GM19023 (cell line): ENCODE measurements around the gene ALOX12B.
"Not testable (repeated sequence)": the region's sequence is repeated elsewhere in the genome, so short reads cannot be mapped to it uniquely, and the experiment has no call there.

Experiments
- ATAC-seq: cut with Tn5 transposase; IDR thresholded peaks from one replicate; pipeline ENCODE4 v1.9.1; 2021; ENCODE audit warnings: mild to moderate bottlenecking, moderate library complexity; ENCODE audit not compliant: unreplicated experiment

Gene ALOX12B

GRCh38 chr17:8067806-8068205 lies 19.7 kb downstream of the ALOX12B start:
- no peak for ATAC-seq

- no peak for ATAC-seq
Observed at GRCh38 chr17:8066841-8067775, 20.4 kb downstream of the ALOX12B start.

- ATAC-seq, result no peak
Observed at GRCh38 chr17:8064561-8065019, 22.9 kb downstream of the ALOX12B start.

GRCh38 chr17:8063761-8064534 lies 23.6 kb downstream of the ALOX12B start:
- ATAC-seq, result no peak

GRCh38 chr17:8062807-8063483 lies 24.6 kb downstream of the ALOX12B start:
- no peak for ATAC-seq

GRCh38 chr17:8062435-8062806 lies 25.1 kb downstream of the ALOX12B start:
- no peak for ATAC-seq

- not testable (repeated sequence) for ATAC-seq
Observed at GRCh38 chr17:8061851-8062250, 25.7 kb downstream of the ALOX12B start.

- ATAC-seq, result no peak
Observed at GRCh38 chr17:8060274-8060673, 27.2 kb downstream of the ALOX12B start.

GRCh38 chr17:8059131-8059530 lies 28.4 kb downstream of the ALOX12B start:
- no peak for ATAC-seq

GRCh38 chr17:8057691-8058114 lies 29.8 kb downstream of the ALOX12B start:
- ATAC-seq, result no peak

GRCh38 chr17:8056976-8057625 lies 30.4 kb downstream of the ALOX12B start:
- no peak for ATAC-seq

- ATAC-seq, result no peak
Observed at GRCh38 chr17:8056232-8056975, 31.1 kb downstream of the ALOX12B start.

- no peak for ATAC-seq
Observed at GRCh38 chr17:8055851-8056231, 31.7 kb downstream of the ALOX12B start.

GRCh38 chr17:8053600-8053999 lies 33.9 kb downstream of the ALOX12B start:
- ATAC-seq, result no peak

- no peak for ATAC-seq
Observed at GRCh38 chr17:8052256-8053252, 35.0 kb downstream of the ALOX12B start.

- no peak for ATAC-seq
Observed at GRCh38 chr17:8051831-8052230, 35.7 kb downstream of the ALOX12B start.

- ATAC-seq, result no peak
Observed at GRCh38 chr17:8048736-8049135, 38.8 kb downstream of the ALOX12B start.

GRCh38 chr17:8048236-8048635 lies 39.3 kb downstream of the ALOX12B start:
- no peak for ATAC-seq

- no peak for ATAC-seq
Observed at GRCh38 chr17:8047769-8048110, 39.8 kb downstream of the ALOX12B start.
